GM23248 (cell line): ENCODE results near the gene HCRT. TPM values are rescaled to one million over a fixed set of nuclear protein-coding genes. Genes with fewer than 3 reads are reported as not detected.

Experiments used
- DNase-seq: peaks from one replicate; pipeline ENCODE4 v3.0.0-alpha.2; 2015
- H2AFZ ChIP-seq: fragments of 200-600 bp; sonication (generic); 2 replicates; pipeline ENCODE4 v1.6.1; 2016; ENCODE audit warnings: antibody characterized with exemption
- H3F3A ChIP-seq: fragments of 200-600 bp; sonication (generic); 2 replicates; pipeline ENCODE4 v1.6.1; 2016; ENCODE audit warnings: mild to moderate bottlenecking, antibody characterized with exemption, mixed run types; ENCODE audit not compliant: insufficient read depth
- H3K27ac ChIP-seq: fragments of 200-600 bp; sonication (generic); 2 replicates; pipeline ENCODE4 v1.5.1; 2016; ENCODE audit warnings: mild to moderate bottlenecking
- H3K27me3 ChIP-seq: fragments of 200-600 bp; sonication (generic); replicated peaks from 2 replicates; pipeline ENCODE4 v1.6.1; 2016; ENCODE audit warnings: mild to moderate bottlenecking; ENCODE audit not compliant: insufficient read depth
- H3K36me3 ChIP-seq: fragments of 200-600 bp; sonication (generic); 2 replicates; pipeline ENCODE4 v1.6.1; 2016; ENCODE audit warnings: low read depth, mild to moderate bottlenecking
- H3K4me1 ChIP-seq: fragments of 200-600 bp; sonication (generic); 2 replicates; pipeline ENCODE4 v1.6.1; 2016; ENCODE audit warnings: mild to moderate bottlenecking; ENCODE audit not compliant: insufficient read depth
- H3K4me2 ChIP-seq: fragments of 200-600 bp; sonication (generic); one replicate; pipeline ENCODE4 v1.6.1; 2016; ENCODE audit warnings: mild to moderate bottlenecking; ENCODE audit not compliant: unreplicated experiment
- H3K4me3 ChIP-seq: fragments of 200-600 bp; sonication (generic); 2 replicates; pipeline ENCODE4 v1.5.1; 2016; ENCODE audit warnings: mild to moderate bottlenecking
- H3K79me2 ChIP-seq: fragments of 200-600 bp; sonication (generic); 2 replicates; pipeline ENCODE4 v1.6.1; 2016; ENCODE audit warnings: mild to moderate bottlenecking; ENCODE audit not compliant: insufficient read depth
- H3K9ac ChIP-seq: fragments of 200-600 bp; sonication (generic); 2 replicates; pipeline ENCODE4 v1.6.1; 2016; ENCODE audit warnings: mild to moderate bottlenecking
- H3K9me2 ChIP-seq: fragments of 200-600 bp; sonication (generic); 2 replicates; pipeline ENCODE4 v1.6.1; 2016; ENCODE audit warnings: mixed run types, mild to moderate bottlenecking, moderate library complexity; ENCODE audit not compliant: insufficient read depth
- H3K9me3 ChIP-seq: fragments of 200-600 bp; sonication (generic); one replicate; pipeline ENCODE4 v1.6.1; 2017; ENCODE audit warnings: low read depth
- H4K20me1 ChIP-seq: fragments of 200-600 bp; sonication (generic); 2 replicates; pipeline ENCODE4 v1.6.0; 2016; ENCODE audit not compliant: insufficient read depth
- EZH2 ChIP-seq: fragments of 200-600 bp; sonication (generic); IDR thresholded peaks from 2 replicates; pipeline ENCODE4 v1.6.1; 2018; ENCODE audit warnings: antibody characterized with exemption, mild to moderate bottlenecking; ENCODE audit not compliant: insufficient read depth, poor library complexity, severe bottlenecking
- EZH2phosphoT487 ChIP-seq: fragments of 200-600 bp; sonication (generic); IDR thresholded peaks from 2 replicates; pipeline ENCODE4 v1.6.1; 2018; ENCODE audit warnings: antibody characterized with exemption, moderate library complexity, mild to moderate bottlenecking, low read depth; ENCODE audit not compliant: insufficient read depth
- WGBS, 2 experiments: methylation state at CpG; one replicate each; pipeline ENCODE4 v1.1.6; 2015 to 2017; ENCODE audit warnings: low lambda C conversion rate in 2 of 2, low coverage in 1 of 2; ENCODE audit errors: missing lambda C conversion rate in 2 of 2; 5-methylcytosine and 5-hydroxymethylcytosine counted together
- in situ Hi-C: fragments of 300-500 bp; cut with MboI; formaldehyde crosslinking; loops from 2 replicates; pipeline ENCODE4 v1.15.0; 2020
- polyA plus RNA-seq: library from polyadenylated mRNA; unstranded; fragments of >200 nt; fragmentation: Nextera tagmentation; extraction: Ambion mirVana; gene quantifications from 2 replicates; pipeline ENCODE4 v1.2.1, GENCODE V29; 2016
- total RNA-seq: library from RNA; depleted of rRNA; stranded (reverse); fragments of >200 nt; shearing (Covaris generic); gene quantifications from 2 replicates; pipeline ENCODE4 v1.2.3, GENCODE V29; 2014

The HCRT gene
- total and polyA plus RNA-seq, 2 experiments from 2014 or later = not detected

- H3K4me3 ChIP-seq = no peak overlapping the region
- no peaks in the 10 kb centered on the region for H4K20me1 ChIP-seq
- H3K9me2 ChIP-seq = no peaks in the 10 kb centered on the region
- TF ChIP-seq EZH2 = no peak
- TF ChIP-seq EZH2phosphoT487 = no peak
- H3F3A ChIP-seq = no peaks in the 10 kb centered on the region
- WGBS, 2 experiments = 78 to 79% methylated on average over 12 of the region's 12 CpGs
- H3K79me2 ChIP-seq = no peaks in the 10 kb centered on the region
- H3K27me3 ChIP-seq = no peaks in the 10 kb centered on the region
- DNase-seq = no peak
- H3K9me3 ChIP-seq = no peaks in the 10 kb centered on the region
- H3K4me2 ChIP-seq = no peak overlapping the region
- in situ Hi-C loops = no loop called here
- H3K36me3 ChIP-seq = peaks cover 5% of the 10 kb centered on the region; the same call in 1 of the 2 replicates
- no peaks in the 10 kb centered on the region for H3K4me1 ChIP-seq
- H3K27ac ChIP-seq = no peak overlapping the region
- H3K9ac ChIP-seq = no peak overlapping the region
- H2AFZ ChIP-seq = no peak overlapping the region
Observed at GRCh38 chr17:42199416-42200011, 14.3 kb upstream of the HCRT start.

- H3F3A ChIP-seq = no peaks in the 10 kb centered on the region
- no peaks in the 10 kb centered on the region for H3K9me3 ChIP-seq
- in situ Hi-C loops = no loop called here
- no peak overlapping the region for H3K9ac ChIP-seq
- H4K20me1 ChIP-seq = no peaks in the 10 kb centered on the region
- DNase-seq = no peak
- H3K27me3 ChIP-seq = no peaks in the 10 kb centered on the region
- TF ChIP-seq EZH2phosphoT487 (no peak), EZH2 (no peak)
- no peaks in the 10 kb centered on the region for H3K4me1 ChIP-seq
- no peaks in the 10 kb centered on the region for H3K79me2 ChIP-seq
- no peak overlapping the region for H3K4me3 ChIP-seq
- H3K36me3 ChIP-seq = peaks cover 5% of the 10 kb centered on the region; the same call in 1 of the 2 replicates
- no peak overlapping the region for H3K27ac ChIP-seq
- H3K4me2 ChIP-seq = no peak overlapping the region
- H3K9me2 ChIP-seq = no peaks in the 10 kb centered on the region
- WGBS, 2 experiments = 77 to 86% methylated on average over 4 of the region's 4 CpGs
- no peak overlapping the region for H2AFZ ChIP-seq
Observed at GRCh38 chr17:42198897-42199296, 13.6 kb upstream of the HCRT start.

- H3K4me3 ChIP-seq = no peak overlapping the region
Observed at GRCh38 chr17:42197564-42198156, 12.4 kb upstream of the HCRT start.

GRCh38 chr17:42193969-42194899 is 9.0 kb upstream of the HCRT start, which contains the start of gene GHDC:
Gene GHDC, minus strand, starts transcription at chr17:42194494. Its CDS starts 913 bp downstream, at chr17:42193581.
- peak within 1 kb of the TSS; percentile 79 for H3K9ac ChIP-seq

More at GRCh38 chr17:42197564-42198156, 12.4 kb upstream of the HCRT start:
- Histone ChIP-seq H2AFZ (no peak overlapping the region), H3K27me3 (no peaks in the 10 kb centered on the region), H3K79me2 (no peaks in the 10 kb centered on the region), H3K9ac (no peak overlapping the region), H3K9me2 (no peaks in the 10 kb centered on the region), H3K9me3 (no peaks in the 10 kb centered on the region), H4K20me1 (no peaks in the 10 kb centered on the region), H3F3A (no peaks in the 10 kb centered on the region), H3K27ac (no peak overlapping the region), H3K4me2 (no peak overlapping the region), H3K36me3 (no peaks in the 10 kb centered on the region; the same call in 1 of the 2 replicates), H3K4me1 (no peaks in the 10 kb centered on the region)
- no peak for TF ChIP-seq EZH2phosphoT487
- no peak for TF ChIP-seq EZH2
- in situ Hi-C loops = no loop called here
- no peak for DNase-seq
- WGBS, 2 experiments = 92 to 96% methylated on average over 8 of the region's 8 CpGs

More at GRCh38 chr17:42193969-42194899, 9.0 kb upstream of the HCRT start, which contains the start of gene GHDC:
- in situ Hi-C loops = no loop called here
- Histone ChIP-seq H3K4me3 (peak within 1 kb of the TSS; percentile 91), H2AFZ (peak within 1 kb of the TSS; percentile 96), H3K4me2 (peak within 1 kb of the TSS; percentile 88), H3K36me3 (no peaks in the 10 kb centered on the region), H3K9me2 (no peaks in the 10 kb centered on the region), H3F3A (no peaks in the 10 kb centered on the region), H3K9me3 (no peaks in the 10 kb centered on the region), H3K27ac (no peak within 1 kb of the TSS), H3K4me1 (no peaks in the 10 kb centered on the region), H3K79me2 (no peaks in the 10 kb centered on the region), H3K27me3 (no peaks in the 10 kb centered on the region), H4K20me1 (no peaks in the 10 kb centered on the region)
- 17 to 19% methylated on average over 24 of the region's 24 CpGs for WGBS, 2 experiments
- no peak for TF ChIP-seq EZH2
- TF ChIP-seq EZH2phosphoT487 = no peak
- DNase-seq = peak; percentile 87
